ENCODE data around the gene ICE2.

Gene ICE2

GRCh38 chr15:60438646-60439045 is 40.3 kb downstream of the ICE2 start:
- no peak overlapping the region for H3K9ac ChIP-seq (ENCODE audit: low read depth, low read length, poor library complexity, severe bottlenecking)
- H3K4me2 ChIP-seq (ENCODE audit: low read depth, low read length, poor library complexity, severe bottlenecking) = no peak overlapping the region
- H3K9me3 ChIP-seq (ENCODE audit: insufficient read depth, low read depth, low read length) = no peaks in the 10 kb centered on the region
- H3K9me2 ChIP-seq (replicated peaks; ENCODE audit: low read depth, low read length) = no peaks in the 10 kb centered on the region
- H2AFZ ChIP-seq (ENCODE audit: low read length) = no peak overlapping the region
- H4K20me1 ChIP-seq (ENCODE audit: insufficient read depth, low read length, poor library complexity, severe bottlenecking) = no peaks in the 10 kb centered on the region
- no peak overlapping the region for H3K4me3 ChIP-seq (ENCODE audit: low read length, poor library complexity, severe bottlenecking)
- no peaks in the 10 kb centered on the region for H3K27me3 ChIP-seq (ENCODE audit: insufficient read depth, low read length, poor library complexity, severe bottlenecking)
- H3K79me2 ChIP-seq (ENCODE audit: insufficient read depth, low read length) = no peaks in the 10 kb centered on the region
- H3K36me3 ChIP-seq (ENCODE audit: insufficient read depth, low read length) = 0 out of 2 replicates have a peak, but pooled peaks cover 12% of the 10 kb centered on the region
- H3K4me1 ChIP-seq (ENCODE audit: insufficient read depth, low read length, poor library complexity, severe bottlenecking) = no peaks in the 10 kb centered on the region
- TF ChIP-seq EZH2phosphoT487 (IDR thresholded peaks at IDR 0.05; ENCODE audit: borderline replicate concordance) (no peak), CTCF (conservative IDR thresholded peaks at IDR 0.05; ENCODE audit: low read length) (no peak)
- H3F3A ChIP-seq (ENCODE audit: low read depth) = no peaks in the 10 kb centered on the region

GRCh38 chr15:60428935-60429334 is 50.0 kb downstream of the ICE2 start:
- H3K27me3 ChIP-seq (ENCODE audit: insufficient read depth, low read length, poor library complexity, severe bottlenecking) = no peaks in the 10 kb centered on the region
- H3F3A ChIP-seq (ENCODE audit: low read depth) = no peaks in the 10 kb centered on the region
- no peaks in the 10 kb centered on the region for H4K20me1 ChIP-seq (ENCODE audit: insufficient read depth, low read length, poor library complexity, severe bottlenecking)
- H2AFZ ChIP-seq (ENCODE audit: low read length) = no peak overlapping the region
- H3K9me2 ChIP-seq (replicated peaks; ENCODE audit: low read depth, low read length) = no peaks in the 10 kb centered on the region
- H3K4me1 ChIP-seq (ENCODE audit: insufficient read depth, low read length, poor library complexity, severe bottlenecking) = no peaks in the 10 kb centered on the region
- no peak overlapping the region for H3K4me2 ChIP-seq (ENCODE audit: low read depth, low read length, poor library complexity, severe bottlenecking)
- H3K36me3 ChIP-seq (ENCODE audit: insufficient read depth, low read length) = peaks cover 37% of the 10 kb centered on the region; the same call in 1 of the 2 replicates
- H3K79me2 ChIP-seq (ENCODE audit: insufficient read depth, low read length) = no peaks in the 10 kb centered on the region
- H3K9ac ChIP-seq (ENCODE audit: low read depth, low read length, poor library complexity, severe bottlenecking) = no peak overlapping the region
- no peaks in the 10 kb centered on the region for H3K9me3 ChIP-seq (ENCODE audit: insufficient read depth, low read depth, low read length)
- H3K4me3 ChIP-seq (ENCODE audit: low read length, poor library complexity, severe bottlenecking) = no peak overlapping the region
- TF ChIP-seq CTCF (conservative IDR thresholded peaks at IDR 0.05; ENCODE audit: low read length) (no peak), EZH2phosphoT487 (IDR thresholded peaks at IDR 0.05; ENCODE audit: borderline replicate concordance) (no peak)

- no peak overlapping the region for H3K4me3 ChIP-seq (ENCODE audit: low read length, poor library complexity, severe bottlenecking)
Measured at GRCh38 chr15:60426870-60427508, 52.0 kb downstream of the ICE2 start.

More at GRCh38 chr15:60426870-60427508, 52.0 kb downstream of the ICE2 start:
- Histone ChIP-seq H2AFZ (ENCODE audit: low read length) (no peak overlapping the region), H4K20me1 (ENCODE audit: insufficient read depth, low read length, poor library complexity, severe bottlenecking) (no peaks in the 10 kb centered on the region), H3K4me2 (ENCODE audit: low read depth, low read length, poor library complexity, severe bottlenecking) (no peak overlapping the region), H3K4me1 (ENCODE audit: insufficient read depth, low read length, poor library complexity, severe bottlenecking) (peaks cover 3% of the 10 kb centered on the region), H3K9me3 (ENCODE audit: insufficient read depth, low read depth, low read length) (no peaks in the 10 kb centered on the region), H3K79me2 (ENCODE audit: insufficient read depth, low read length) (no peaks in the 10 kb centered on the region), H3K9ac (ENCODE audit: low read depth, low read length, poor library complexity, severe bottlenecking) (no peak overlapping the region), H3K36me3 (ENCODE audit: insufficient read depth, low read length) (peaks cover 37% of the 10 kb centered on the region; the same call in 1 of the 2 replicates), H3K9me2 (replicated peaks; ENCODE audit: low read depth, low read length) (no peaks in the 10 kb centered on the region), H3F3A (ENCODE audit: low read depth) (no peaks in the 10 kb centered on the region), H3K27me3 (ENCODE audit: insufficient read depth, low read length, poor library complexity, severe bottlenecking) (no peaks in the 10 kb centered on the region)
- TF ChIP-seq CTCF (conservative IDR thresholded peaks at IDR 0.05; ENCODE audit: low read length) (no peak), EZH2phosphoT487 (IDR thresholded peaks at IDR 0.05; ENCODE audit: borderline replicate concordance) (no peak)

All from Loucy (cell line).